Measurements from ENCODE around the gene AKT1S1. TPM values are rescaled to one million over a fixed set of nuclear protein-coding genes. Genes with fewer than 3 reads are reported as not detected.
A peak's percentile ranks its signal among the peaks of the same experiment; 100 is the strongest.

AKT1S1 gene
- total RNA-seq, 1 donor from 2014 or later = 2.3 TPM

DNA sequence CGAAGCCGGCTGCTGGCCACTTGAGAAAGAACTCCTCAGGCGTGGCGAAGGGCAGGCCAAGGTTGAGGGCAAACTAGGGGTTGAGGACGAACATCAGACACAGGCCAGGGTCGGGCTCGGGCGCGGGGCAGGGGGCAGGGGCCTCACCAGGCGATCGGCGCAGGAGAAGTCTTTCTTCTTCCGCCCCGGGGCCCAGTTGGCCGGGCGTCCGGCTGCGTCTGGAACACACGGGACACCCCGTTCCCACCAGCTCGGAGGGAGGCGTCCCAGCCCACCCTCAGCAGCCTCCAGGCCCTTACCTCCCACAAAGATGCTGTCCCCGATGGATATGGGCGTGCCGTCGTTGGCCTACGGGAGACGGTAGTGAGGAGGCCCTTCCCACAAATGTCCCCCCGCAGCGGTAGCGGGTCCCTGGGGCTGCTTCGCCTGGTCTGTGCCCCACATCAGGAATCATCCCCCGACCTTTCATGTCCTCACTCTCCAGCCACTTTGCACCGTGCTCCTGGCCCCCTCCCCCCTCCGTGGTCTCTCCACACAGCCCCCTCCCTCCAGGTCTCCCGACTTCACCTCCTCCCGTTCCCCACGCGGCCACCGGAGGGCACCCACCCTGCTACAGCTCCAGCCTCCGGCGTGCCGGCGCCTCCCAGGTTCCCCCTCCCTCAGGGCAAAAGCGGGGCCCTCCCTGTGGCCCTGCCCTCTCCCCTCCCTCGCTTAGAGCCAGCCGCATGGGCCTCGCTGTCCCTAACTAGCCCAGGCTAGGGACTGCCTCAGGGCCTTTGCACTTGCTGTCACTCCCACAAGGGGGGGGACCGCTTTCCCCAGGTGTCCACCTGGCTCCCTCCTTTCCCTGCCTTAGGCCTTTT, 14.5 kb downstream of the AKT1S1 start:
- peak; percentile 52 for DNase-seq (ENCODE audit: low spot score)
- Mint-ChIP-seq H3K4me3 (no peak overlapping the region), H3K9me3 (no peaks in the 10 kb centered on the region), H3K27ac (peak overlapping the region; percentile 76), H3K4me1 (peaks cover 46% of the 10 kb centered on the region), H3K36me3 (peaks cover 29% of the 10 kb centered on the region), H3K27me3 (ENCODE audit: insufficient read depth, low read depth) (peaks cover 15% of the 10 kb centered on the region)
- Histone ChIP-seq H2AFZ (replicated peaks) (no peak overlapping the region), H3K36me3 (no peaks in the 10 kb centered on the region), H3K9ac (no peak overlapping the region), H3K9me3 (ENCODE audit: low read depth) (no peaks in the 10 kb centered on the region), H3K27ac (no peak overlapping the region), H3K4me2 (no peak overlapping the region), H3K4me3 (no peak overlapping the region), H3K4me1 (peaks cover 3% of the 10 kb centered on the region), H3K79me2 (ENCODE audit: low read depth) (peaks cover 38% of the 10 kb centered on the region), H4K20me1 (ENCODE audit: low read depth) (peaks cover 77% of the 10 kb centered on the region), H3K27me3 (no peaks in the 10 kb centered on the region), H3F3A (ENCODE audit: low read depth) (peaks cover 92% of the 10 kb centered on the region)
- TF ChIP-seq EZH2phosphoT487 (IDR thresholded peaks at IDR 0.05) = no peak
- no peak for TF ChIP-seq EZH2 (IDR thresholded peaks at IDR 0.05)
- TF ChIP-seq, protein P1, sequence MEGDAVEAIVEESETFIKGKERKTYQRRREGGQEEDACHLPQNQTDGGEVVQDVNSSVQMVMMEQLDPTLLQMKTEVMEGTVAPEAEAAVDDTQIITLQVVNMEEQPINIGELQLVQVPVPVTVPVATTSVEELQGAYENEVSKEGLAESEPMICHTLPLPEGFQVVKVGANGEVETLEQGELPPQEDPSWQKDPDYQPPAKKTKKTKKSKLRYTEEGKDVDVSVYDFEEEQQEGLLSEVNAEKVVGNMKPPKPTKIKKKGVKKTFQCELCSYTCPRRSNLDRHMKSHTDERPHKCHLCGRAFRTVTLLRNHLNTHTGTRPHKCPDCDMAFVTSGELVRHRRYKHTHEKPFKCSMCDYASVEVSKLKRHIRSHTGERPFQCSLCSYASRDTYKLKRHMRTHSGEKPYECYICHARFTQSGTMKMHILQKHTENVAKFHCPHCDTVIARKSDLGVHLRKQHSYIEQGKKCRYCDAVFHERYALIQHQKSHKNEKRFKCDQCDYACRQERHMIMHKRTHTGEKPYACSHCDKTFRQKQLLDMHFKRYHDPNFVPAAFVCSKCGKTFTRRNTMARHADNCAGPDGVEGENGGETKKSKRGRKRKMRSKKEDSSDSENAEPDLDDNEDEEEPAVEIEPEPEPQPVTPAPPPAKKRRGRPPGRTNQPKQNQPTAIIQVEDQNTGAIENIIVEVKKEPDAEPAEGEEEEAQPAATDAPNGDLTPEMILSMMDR (IDR thresholded peaks at IDR 0.05) = peak; percentile 45

DNA sequence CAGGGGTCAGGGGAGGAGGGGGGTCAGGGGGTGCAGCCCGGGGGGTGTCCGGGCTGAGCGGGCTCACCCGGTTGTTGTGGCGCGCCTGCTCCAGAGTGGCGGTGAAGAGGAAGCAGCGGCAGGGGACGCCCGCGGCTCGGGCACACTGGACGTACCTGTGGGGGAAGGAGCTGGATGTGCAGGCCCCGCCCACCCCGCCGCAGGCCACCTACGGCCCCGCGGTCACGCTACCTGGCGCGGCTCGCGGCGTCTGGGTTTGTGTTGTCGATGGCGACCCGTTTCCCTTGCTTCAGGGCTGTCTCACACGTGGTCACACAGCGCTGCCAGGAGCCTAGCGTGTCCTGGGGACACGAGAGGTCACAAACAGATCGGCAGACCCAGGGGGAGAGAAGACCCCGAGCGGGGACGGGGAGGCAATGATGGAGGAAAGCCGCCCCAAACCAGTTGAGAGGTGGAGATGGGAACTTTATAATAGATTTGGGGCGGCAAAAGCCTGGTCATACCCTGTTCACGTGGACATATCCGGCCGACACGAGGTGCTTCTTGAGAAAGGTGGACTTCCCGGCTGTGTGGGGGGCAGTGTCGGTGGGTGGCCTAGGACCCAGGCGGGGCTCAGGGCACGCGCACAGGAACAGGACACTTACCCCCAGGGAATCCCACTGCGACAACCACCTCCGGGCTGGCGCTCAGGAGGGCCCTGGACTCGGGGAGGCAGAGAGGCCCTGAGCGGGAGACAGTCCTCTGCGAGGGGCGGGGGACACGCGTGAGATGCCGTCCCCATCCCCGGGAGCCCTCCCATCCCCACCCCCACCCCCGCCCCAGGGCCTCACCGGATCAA, 15.4 kb downstream of the AKT1S1 start:
- DNase-seq (ENCODE audit: low spot score) = no peak

DNA sequence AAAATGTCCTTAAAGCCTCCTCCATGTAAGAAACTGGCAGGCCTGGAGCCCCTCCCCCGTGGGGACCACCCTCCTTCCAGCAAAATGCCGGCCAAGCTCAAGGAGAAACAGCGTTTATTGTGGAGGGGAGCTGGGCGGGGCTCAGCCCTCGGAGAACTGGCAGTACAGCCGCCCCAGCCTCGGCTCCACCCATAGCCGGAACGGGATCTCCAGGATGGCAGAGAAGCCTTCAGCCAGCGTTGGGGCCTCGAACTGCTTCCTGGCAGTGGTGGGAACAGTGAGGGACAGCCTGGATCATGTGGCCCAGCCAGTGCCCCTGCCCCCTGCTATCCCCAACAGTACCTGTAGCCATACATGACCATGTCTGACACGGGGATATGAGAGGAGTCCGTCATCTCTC, 16.0 kb downstream of the AKT1S1 start:
- H3K4me1 Mint-ChIP-seq = peaks cover 34% of the 10 kb centered on the region

More for the DNA sequence above, 15.4 kb downstream of the AKT1S1 start:
- no peaks in the 10 kb centered on the region for H3K9me3 Mint-ChIP-seq
- no peaks in the 10 kb centered on the region for H3K36me3 ChIP-seq
- H3K79me2 ChIP-seq (ENCODE audit: low read depth) = peaks cover 38% of the 10 kb centered on the region
- no peak overlapping the region for H3K4me2 ChIP-seq
- H3K9ac ChIP-seq = no peak overlapping the region
- H3K27ac Mint-ChIP-seq = no peak overlapping the region
- H3K36me3 Mint-ChIP-seq = peaks cover 30% of the 10 kb centered on the region
- H3K4me1 Mint-ChIP-seq = peaks cover 41% of the 10 kb centered on the region
- peaks cover 93% of the 10 kb centered on the region for H3F3A ChIP-seq (ENCODE audit: low read depth)
- TF ChIP-seq, protein P1 (IDR thresholded peaks at IDR 0.05) = no peak
- no peak for TF ChIP-seq EZH2 (IDR thresholded peaks at IDR 0.05)
- no peak for TF ChIP-seq EZH2phosphoT487 (IDR thresholded peaks at IDR 0.05)
- peaks cover 18% of the 10 kb centered on the region for H3K27me3 Mint-ChIP-seq (ENCODE audit: insufficient read depth, low read depth)
- no peak overlapping the region for H3K4me3 ChIP-seq
- H3K27me3 ChIP-seq = no peaks in the 10 kb centered on the region
- H3K9me3 ChIP-seq (ENCODE audit: low read depth) = no peaks in the 10 kb centered on the region
- no peak overlapping the region for H3K4me3 Mint-ChIP-seq
- H3K27ac ChIP-seq = peak overlapping the region; percentile 70
- no peak overlapping the region for H2AFZ ChIP-seq (replicated peaks)
- H3K4me1 ChIP-seq = peaks cover 3% of the 10 kb centered on the region
- H4K20me1 ChIP-seq (ENCODE audit: low read depth) = peaks cover 85% of the 10 kb centered on the region

More for the DNA sequence above, 16.0 kb downstream of the AKT1S1 start:
- H3K27me3 Mint-ChIP-seq (ENCODE audit: insufficient read depth, low read depth) = peaks cover 17% of the 10 kb centered on the region
- H3K4me3 Mint-ChIP-seq = peak overlapping the region; percentile 65
- Histone ChIP-seq H3F3A (ENCODE audit: low read depth) (peaks cover 89% of the 10 kb centered on the region), H3K27me3 (no peaks in the 10 kb centered on the region), H3K4me2 (no peak overlapping the region), H3K36me3 (no peaks in the 10 kb centered on the region), H3K4me1 (peaks cover 3% of the 10 kb centered on the region), H4K20me1 (ENCODE audit: low read depth) (peaks cover 92% of the 10 kb centered on the region), H3K4me3 (no peak overlapping the region), H3K27ac (no peak overlapping the region), H2AFZ (replicated peaks) (no peak overlapping the region), H3K9me3 (ENCODE audit: low read depth) (no peaks in the 10 kb centered on the region), H3K79me2 (ENCODE audit: low read depth) (peaks cover 35% of the 10 kb centered on the region), H3K9ac (no peak overlapping the region)
- H3K27ac Mint-ChIP-seq = no peak overlapping the region
- no peak for DNase-seq (ENCODE audit: low spot score)
- H3K36me3 Mint-ChIP-seq = peaks cover 30% of the 10 kb centered on the region
- no peaks in the 10 kb centered on the region for H3K9me3 Mint-ChIP-seq
- TF ChIP-seq, protein P1 (IDR thresholded peaks at IDR 0.05) = no peak
- TF ChIP-seq EZH2phosphoT487 (IDR thresholded peaks at IDR 0.05) (no peak), EZH2 (IDR thresholded peaks at IDR 0.05) (no peak)

Data from neural progenitor cell (in vitro differentiated cells).